Measurements from ENCODE around the gene SH3PXD2A.

SH3PXD2A gene

DNA sequence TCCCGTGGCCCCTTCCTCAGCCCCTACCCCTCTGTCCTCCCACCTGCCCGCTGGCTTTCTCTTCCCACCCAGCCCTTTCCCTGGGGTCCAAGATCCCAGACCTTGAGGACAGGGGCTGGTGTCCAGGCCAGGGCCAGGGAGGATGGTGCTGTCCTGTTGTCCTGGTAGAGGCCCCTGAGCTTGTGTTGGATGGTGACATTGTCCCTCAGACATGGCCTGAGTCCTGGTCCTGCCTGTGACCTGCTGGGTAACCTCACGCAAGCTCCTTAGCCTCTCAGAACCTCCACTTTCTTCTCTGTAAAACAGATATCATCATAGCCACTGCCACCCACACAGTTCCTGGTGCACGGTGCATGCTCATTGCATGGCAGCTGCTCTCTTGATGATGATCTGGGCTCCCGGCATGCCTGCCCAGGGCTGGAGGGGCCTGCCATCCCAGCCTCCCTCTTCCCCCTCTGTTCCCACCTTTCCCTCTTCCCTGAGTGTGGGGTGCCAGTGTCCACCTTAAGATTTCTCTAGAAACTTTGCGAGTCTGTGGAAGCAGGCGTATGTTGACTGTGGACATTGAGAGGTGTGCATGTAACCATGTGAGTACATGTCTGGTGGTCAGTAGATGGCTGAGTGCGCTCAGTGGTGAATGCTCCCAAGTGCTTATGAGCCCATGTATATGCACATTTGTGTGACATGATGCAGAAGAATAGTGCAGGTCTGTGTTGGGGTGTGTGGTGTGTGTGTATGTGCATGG, 301.5 kb downstream of the SH3PXD2A start:
- no peak for DNase-seq

DNA sequence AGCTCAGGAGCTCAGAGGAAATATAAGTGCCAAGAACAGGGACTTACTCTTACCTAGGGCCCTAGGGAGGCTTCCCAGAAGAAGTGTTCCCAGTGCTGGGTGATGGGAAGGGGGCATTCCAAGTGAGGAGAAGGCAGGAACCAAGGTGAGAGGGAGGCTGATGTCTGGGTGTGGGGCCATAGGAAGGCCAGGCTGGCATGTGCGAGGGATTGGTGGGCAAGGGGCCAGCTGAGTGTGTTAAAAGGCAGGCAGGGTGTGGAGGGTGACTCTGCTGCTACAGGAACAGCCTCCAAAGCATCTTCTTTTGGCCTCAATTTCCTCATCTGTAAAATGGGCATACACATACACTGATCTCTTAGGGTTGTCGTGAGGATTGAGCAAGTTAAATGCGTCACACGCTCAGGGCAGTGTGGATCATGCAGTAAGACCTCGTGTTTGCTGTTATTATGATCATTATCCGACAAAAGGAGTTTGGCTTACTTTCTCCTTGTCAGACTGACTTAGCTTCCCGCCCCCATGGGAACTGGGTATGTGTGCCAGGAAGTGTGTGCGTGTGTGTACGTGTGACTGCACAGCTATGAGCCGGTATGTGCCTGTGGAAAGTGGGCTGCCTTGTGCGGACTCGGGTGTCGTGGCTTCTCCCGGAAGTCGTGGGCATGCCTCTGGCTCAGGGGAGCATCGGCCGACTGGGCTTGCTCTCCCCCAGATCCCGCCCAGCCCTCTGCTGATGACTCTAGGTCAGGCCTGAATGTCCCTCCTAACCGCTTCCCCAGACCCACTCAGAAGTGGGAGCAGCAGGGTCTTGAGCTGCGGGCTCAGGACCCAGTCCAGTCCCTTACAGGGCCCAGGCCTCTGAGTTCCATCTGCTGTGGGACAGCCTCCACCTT, 302.3 kb downstream of the SH3PXD2A start:
- DNase-seq: no peak

DNA sequence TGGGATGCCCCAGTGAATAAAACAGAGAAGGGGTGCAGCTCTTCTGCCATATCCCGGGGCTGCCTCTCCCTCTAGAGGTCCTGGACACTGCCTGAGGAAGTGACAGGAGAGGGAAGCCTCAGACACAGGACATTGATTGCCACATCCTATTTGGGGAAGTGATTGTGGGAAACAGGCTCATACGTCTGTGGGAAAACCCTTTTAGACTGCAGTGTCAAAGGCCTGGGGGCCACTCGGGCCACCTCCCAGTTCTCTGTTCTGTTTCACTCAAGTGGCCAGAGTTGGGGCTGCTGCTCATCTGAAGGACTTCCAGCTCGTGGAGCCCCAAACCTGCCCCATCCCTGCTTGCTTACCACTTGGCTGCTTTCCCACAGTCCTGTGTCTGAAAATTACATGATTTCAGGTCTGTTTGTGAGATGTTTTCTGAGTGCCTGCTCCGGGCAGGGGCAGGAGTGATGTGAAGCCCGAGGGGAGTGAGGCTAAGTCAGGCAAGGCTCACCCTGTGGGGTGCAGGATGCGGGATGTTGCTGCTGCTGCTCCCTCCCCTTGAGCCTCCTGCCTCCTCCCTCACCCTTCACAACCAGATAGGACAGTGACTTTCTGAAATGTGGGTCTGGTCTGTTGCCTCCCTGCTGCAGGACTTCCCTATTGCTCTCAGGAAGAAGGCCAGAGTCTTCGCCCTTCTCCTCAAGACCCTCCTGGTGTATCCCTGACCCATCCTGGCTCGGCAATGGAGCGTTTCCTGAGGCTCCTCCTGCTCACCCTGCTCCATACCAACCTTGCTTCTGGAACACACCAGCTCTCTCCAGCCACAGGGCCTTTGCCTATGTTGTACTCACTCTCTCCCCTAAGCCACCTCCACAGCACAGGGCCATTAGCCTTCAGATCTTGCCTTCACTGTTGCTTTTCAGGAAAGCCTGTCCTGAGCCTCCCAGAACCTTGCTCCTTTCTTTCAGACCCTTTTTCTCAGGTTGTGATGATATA, 303.5 kb downstream of the SH3PXD2A start:
- no peak for DNase-seq

DNA sequence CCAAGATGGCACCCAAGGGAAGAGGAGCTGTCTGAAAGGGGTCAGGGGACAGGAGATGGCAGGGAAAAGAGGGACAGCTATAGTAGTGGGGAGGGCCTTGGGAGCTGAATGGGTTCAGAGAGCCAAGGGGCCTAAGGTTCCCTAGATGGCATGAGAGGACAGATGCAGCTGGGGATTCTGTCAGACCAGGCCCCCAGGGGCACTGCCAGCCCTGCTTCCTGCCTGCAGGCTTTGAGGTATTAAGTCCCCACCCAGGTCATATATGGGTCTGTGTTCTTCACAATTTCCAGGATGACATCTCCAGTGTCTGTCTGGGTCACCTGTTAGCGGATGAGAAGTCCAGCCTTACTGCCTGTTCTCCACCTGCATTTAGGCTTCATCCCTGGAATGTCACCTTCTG, 305.1 kb downstream of the SH3PXD2A start:
- DNase-seq: no peak

DNA sequence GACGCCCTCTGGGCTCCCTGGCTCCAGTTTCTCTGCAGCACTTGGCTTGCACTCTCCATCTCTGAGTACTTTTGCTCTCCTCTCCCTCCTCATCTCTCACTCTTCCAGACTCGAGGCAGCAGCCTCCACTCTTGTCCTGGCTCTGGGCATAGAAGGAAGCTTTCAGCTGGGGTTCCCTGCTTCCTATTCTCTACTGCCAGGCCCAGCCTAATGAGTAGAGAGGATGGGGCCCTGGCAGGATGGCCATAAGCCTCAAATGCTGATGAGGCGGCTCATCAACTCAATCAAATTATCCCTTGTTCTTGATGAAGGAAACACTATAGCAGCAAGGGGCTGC, 306.1 kb downstream of the SH3PXD2A start:
- DNase-seq: no peak

DNA sequence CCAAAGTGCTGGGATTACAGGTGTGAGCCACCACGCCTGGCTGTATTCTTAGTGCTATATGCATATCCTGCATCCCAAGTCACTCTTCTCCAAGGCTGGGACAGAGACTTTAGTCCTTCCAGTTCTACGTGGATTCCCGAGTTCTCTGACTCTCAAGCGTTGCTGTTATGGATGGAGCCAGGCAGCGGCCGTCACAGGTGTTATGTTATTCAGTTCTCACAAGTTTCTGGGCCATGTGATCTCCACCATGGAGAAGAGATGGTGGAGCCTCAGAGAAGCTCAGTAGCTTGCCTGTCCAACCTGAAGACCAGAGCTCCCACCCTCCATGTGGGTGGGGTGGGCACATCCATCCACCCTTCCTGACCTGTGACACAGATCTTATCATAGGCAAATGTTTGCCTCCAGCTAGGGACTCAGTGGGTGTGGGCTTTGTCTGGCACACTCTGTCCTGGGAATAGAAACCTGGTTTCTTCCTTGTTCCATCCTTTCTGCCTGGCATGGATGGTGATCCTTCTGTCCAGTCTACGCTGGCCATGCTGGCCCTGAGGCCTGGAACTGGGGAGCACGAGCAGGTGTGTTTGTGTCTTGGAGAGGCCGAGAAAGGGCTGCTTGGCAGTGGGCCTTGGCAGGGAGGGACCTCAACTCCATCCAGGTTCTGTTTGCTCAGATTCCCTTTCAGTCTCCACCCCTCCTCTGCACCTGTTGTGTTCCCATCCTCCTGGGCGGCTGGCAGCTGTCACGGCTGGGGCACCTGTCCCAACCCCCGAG, 306.6 kb downstream of the SH3PXD2A start:
- DNase-seq: no peak

DNA sequence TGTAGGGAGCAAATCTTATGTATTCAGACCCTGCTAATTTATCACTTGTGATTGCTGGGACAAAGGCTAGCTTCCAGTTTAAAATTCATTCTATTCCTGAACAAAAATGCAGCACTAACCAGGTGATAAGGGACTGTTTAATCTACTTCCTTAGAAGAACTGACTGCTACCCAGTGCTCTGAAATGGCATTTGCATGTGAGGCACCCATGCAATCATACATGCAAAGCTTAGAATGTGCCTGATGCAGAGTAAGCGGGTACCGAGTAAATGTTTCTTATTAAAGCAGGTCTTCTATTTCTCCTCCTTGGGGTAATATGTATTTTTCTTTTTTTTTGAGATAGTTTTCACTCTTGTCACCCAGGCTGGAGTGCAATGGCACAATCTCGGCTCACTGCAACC, 307.4 kb downstream of the SH3PXD2A start:
- DNase-seq: no peak

DNA sequence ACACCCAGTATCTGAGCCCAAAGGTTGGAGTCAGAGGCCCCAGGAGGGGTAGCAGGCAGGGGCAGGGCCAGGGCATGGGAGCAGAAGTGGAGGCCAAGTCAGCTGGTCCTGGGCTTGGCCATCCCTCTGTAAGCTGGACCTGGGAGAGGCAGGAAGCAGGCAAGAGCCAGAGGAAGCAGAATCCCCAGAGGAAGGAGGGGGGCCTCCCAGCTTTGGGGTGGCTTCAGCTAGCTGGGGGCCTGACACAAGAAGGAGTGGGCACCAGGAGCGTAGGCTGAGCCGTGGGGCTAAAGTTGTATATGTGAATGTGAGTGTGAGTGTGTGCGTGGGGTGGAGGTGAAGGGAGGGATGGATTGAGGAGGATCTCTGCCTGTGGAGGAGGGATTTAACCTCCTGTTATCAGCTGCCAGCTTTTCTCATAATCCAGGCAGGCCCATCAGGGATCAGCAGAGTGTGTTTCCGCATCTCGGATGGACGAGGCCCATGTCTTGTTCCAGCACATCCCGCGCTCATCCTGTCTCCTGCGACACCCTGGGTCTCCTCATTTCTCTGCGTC, 307.9 kb downstream of the SH3PXD2A start:
- DNase-seq: no peak

DNA sequence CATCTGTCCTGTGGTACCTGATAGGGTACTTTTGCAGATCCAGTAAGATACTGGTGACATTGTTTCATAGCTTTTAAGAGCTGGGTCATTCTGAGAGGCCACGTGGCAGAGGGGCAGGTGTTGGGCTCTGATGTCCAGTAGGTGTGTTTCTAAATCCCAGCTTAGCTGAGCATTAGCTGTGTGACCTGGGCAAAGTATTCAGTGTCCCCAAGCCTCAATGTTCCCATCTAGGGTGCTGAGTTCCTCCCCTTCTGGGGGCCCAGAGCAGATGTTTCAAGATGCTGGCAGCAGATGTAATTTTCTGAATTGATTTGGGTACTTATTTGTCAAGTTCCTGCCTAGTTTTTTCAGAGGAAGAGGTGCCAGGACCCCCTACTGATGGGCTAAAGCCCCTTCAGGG, 309.0 kb downstream of the SH3PXD2A start:
- no peak for DNase-seq

DNA sequence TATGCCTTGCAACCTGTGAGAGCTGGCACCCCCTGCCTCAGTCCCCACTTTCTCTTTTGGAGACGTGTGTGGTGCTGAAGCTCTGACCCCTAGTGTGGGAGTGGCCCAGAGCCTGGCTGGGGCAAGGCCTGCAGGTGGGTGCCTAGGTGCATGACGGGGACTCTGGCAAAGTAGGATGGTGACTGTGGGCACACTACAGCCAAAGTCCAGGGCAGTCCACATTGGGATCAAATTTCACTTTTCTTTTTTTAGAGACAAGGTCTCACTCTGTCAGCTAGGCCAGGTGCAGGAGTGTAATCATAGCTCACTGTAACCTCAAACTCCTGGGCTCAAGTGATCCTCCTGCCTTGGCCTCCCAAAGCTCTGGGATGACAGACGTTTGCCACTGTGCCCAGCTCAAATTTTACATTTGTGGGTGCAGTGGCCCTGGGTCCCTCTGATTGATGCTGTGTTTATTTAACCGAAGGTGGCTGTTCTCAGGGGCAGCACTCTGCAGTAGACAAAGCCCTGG, 309.6 kb downstream of the SH3PXD2A start:
- no peak for DNase-seq

DNA sequence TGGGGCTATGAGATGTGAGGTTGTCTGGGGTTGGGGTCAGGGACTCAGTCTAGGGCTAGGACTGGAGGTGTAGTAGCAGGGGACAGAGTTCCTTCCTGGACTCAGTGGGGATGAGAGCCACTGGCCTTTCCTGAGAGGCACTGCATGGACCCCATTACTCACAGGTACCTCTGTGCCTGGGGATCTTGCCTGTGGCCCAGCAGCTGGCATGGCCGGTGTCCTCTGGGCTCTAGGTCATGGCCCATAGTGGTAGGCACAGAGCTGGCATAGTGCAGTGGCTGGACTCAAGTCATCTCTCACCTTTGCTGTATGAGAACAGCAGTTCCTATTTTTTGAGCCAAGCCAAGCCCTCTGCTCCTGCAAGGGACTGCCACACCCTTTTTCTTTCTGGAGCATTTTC, 310.0 kb downstream of the SH3PXD2A start:
- no peak for DNase-seq

DNA sequence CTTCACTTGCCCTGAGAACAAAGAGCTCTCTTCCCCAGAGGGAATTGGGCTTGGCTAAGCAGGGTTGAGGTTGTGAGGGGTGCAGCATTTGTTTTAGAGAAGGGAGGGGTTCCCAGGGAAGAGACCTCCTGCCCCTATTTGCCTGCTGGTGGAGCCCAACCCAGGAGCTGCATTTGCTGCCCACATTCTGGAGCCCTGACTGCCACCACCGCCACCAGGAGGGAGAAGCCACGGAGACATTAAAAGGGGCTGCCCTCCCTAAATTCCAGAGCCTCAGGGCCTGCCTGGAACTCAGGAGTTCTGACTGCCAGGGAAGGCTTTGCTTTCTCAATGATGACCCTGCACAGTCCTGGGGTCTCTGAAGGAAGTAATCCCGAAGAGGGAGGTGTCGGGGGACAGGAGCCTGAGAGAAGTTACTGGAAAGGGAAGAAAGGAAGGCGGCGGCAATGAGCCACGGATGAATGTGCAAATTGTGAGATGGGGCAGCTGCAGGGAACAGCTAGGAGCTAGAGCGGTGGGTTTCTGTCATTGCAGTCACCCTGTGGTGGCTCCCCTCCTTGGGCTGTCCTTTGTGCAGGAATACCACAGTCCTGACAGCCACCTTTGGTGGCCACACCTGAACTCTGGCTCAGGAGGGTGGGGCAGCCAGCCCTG, 310.6 kb downstream of the SH3PXD2A start:
- no peak for DNase-seq

Data from activated CD4-positive, CD25-positive, alpha-beta regulatory T cell (primary cell).